HG02798 (cell line): ENCODE measurements around the gene CALD1.
A peak's percentile ranks its signal among the peaks of the same experiment; 100 is the strongest.
"Not testable (repeated sequence)": the region's sequence is repeated elsewhere in the genome, so short reads cannot be mapped to it uniquely, and the experiment has no call there.

Source experiments
- ATAC-seq: cut with Tn5 transposase; IDR thresholded peaks from one replicate; pipeline ENCODE4 v1.9.1; 2021; ENCODE audit warnings: mild to moderate bottlenecking; ENCODE audit not compliant: unreplicated experiment, poor library complexity

Gene CALD1

DNA sequence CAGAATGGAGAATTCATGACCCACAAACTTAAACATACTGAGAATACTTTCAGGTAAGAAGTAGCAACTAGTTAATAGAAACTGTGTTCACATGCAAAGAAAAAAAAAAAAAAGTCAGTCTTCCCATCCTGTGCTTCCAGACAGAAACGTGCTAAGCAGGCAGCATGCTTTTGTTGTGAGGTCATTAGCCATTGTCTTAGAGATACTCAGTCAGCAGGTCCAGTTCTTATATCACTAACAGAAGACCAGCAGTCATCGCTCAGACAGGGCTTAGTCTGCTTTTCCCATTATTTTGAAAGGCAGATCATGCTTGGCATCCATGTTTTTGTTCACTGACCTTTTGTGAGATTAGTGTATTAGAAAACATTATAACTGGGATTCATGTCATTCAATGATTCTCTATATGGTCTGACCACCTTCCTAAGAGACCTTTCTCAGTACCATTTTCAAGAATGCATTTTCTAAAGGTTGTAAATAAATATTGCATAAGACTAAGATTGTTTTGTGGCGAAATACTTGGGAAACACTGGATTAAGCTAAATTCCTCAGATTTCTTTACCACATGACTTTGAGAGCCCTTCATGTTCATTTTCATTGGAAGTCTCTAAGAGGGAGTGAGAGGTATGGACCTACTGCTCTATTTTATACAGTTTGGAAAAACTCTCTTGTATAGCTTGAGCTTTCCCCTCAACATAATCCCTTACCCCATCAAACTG lies 161.9 kb downstream of the CALD1 start:
- no peak for ATAC-seq

DNA sequence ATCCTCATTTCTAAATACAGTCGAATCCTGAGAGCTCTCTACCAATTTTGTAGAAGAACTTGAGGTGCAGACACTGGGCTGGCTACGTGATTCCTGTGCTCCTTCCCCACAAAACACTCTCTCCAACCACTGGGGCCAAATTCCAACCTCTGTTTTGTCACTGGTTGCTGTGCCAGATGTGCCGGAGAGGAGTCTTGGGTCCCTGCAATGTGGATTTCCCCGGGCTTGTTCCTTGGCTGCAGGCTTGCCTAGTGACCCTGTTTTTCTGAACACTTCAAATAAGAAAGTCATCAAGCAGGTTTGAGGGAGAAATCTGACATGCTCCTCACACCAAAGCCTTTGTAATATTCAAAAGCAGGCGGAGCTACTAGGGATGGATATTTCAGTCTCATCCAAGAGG lies 162.5 kb downstream of the CALD1 start:
- no peak for ATAC-seq

GRCh38 chr7:134942690-134943466 lies 163.4 kb downstream of the CALD1 start:
- no peak for ATAC-seq

DNA sequence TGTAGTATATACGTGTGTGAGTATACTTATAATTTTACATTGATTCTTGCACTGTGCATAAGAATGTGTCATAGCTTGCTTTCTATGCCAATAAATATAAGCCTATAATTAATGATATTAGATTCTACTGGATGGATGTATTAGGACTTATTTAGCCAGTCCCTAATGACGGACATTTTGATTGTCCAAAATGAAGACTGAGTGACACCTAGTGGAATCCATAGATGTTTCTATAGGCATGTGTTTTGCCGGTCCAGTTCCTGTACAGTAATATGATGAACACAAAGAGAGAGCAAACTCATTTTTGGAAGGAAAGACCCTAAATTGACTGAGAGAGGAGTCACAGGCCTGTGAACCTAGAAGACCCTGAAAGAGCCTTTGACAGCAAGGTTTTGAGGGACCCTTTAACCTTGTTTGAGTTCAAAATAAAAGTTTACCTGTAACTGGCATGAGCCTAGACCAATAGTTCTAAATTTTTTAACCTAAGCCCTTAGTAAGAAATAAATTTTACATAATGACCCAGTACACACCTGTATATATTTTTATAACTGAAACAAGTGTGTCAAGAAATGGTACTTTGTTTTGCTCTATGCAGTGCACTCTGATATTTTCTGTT lies 164.5 kb downstream of the CALD1 start:
- ATAC-seq: peak; percentile 81

- no peak for ATAC-seq
These were observed 166.3 kb downstream of the CALD1 start for GRCh38 chr7:134945691-134946090.

DNA sequence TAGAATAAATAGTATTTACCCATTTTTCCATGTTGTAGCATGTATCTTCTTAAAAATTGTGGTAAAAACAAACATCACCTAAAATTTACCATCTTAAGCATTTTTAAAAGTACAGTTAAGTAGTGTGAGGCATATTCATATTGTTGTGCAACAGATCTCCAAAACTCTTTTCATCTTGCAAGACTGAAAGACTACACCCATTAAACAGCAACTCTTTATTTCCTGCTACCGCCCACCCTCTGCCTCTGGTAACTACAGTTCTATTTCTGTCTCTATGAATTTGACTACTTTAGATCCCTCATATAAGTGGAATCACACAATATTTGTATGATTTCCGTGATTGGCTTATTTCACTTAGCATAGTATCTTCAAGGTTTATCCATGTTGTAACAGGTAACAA lies 166.8 kb downstream of the CALD1 start:
- no peak for ATAC-seq

DNA sequence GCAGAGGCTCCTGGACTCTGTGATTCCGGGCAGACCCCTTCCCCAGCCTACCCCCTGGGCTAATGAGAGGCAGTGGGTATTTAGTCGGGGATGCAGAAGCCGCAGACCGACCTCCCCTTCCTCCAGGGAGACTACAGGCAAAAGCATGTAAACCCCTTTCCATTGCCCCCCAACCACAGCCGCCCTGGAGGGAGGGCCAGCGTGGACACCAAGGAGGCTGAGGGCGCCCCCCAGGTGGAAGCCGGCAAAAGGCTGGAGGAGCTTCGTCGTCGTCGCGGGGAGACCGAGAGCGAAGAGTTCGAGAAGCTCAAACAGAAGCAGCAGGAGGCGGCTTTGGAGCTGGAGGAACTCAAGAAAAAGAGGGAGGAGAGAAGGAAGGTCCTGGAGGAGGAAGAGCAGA lies 167.9 kb downstream of the CALD1 start:
- ATAC-seq: no peak

DNA sequence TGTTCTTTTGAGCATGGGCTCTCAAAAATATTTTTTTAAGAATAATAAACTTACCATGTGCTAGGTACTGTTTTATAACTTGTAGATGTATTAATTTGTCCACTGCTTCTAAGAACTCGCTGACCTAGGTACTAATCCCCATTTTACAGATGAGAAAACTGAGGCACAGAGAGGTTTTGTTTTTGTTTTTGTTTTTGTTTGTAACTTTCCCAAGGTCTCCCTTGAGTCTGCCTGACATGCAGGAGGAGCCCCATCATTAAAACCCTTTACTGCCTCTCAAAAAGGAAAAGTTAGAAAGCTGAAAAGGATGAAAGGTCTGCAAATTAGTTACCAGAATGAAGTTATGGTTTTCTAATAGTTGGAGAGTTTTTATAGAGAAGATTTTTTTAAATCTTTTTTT lies 168.4 kb downstream of the CALD1 start:
- ATAC-seq: no peak

- no peak for ATAC-seq
These were observed 168.8 kb downstream of the CALD1 start for GRCh38 chr7:134948246-134948645.

- ATAC-seq: no peak
These were observed 169.3 kb downstream of the CALD1 start for GRCh38 chr7:134948736-134949135.

DNA sequence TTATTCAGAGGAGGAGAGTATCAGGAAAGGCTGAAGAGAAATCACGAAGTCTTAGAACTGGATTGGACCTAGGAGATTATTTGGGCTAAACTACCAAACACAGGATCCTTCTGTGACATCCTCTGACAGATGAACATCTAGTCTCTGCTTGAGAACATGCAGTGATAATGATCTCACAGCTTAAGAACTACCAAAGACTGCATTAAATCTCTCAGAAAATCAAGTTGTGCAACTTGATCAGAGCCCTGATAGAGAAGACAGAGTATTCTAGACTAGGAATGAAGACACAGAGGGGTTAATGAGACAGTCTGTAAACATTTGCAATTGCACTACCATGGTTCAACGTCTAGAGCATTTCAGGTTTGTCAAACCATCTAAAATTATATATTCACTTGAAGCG lies 169.7 kb downstream of the CALD1 start:
- no peak for ATAC-seq

DNA sequence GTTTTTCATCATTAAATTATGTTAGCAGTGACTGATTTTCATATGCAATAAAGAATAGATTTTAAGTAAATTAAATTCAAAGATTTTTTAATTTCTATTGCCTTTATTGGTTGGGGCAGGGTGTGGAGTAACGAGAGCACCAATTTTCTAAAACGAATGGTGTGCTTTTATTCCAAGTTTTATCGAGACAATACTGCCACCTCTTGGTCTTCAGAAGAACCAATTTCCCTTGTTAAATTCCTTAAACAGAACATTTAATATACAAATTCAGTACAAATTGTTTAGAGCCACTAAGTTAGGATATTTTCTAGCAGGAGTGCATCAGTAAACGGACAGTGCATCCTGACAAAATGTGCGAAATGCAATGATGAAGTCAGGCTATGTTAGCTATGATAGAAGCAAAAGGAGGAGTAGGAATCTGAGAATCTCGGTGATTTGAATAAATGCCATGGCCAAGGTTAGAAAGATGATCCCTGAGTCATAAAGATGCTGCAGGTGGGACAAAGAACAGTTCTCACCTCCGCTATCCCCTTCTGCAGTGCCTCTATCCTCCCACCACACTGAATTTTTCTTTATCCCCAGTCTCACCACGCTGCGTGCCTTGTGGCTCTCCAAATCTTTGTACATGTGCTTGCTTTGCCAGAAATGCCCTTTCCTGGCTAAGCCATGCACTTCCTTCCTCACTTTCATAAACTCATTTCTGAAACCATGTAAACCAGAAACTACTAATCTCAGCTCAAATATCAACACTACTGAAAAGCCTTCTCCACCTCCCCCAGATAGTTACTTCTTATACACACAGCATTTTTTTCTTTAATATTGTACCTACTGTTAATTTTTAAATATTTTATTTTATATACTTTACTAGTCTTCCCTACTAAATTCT lies 175.0 kb downstream of the CALD1 start:
- ATAC-seq: no peak

DNA sequence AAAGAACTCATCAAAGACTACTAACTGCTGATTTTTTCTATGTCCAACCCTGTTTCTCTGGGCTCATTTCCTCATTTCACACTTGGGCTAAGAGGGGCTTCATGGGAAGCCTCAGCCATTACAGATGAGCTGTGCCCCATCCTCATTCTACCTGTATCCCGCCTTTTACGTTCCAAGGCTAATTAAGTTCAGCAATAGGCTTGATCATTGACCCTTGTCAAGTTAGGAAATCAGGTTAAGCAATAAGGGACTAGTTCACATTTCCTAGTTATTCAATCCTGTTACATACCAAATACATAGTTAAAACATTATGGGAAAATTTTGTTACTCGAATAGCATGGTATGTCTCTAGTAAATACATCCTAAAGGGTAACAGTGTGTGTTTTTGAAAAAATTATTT lies 177.6 kb downstream of the CALD1 start:
- ATAC-seq: no peak

DNA sequence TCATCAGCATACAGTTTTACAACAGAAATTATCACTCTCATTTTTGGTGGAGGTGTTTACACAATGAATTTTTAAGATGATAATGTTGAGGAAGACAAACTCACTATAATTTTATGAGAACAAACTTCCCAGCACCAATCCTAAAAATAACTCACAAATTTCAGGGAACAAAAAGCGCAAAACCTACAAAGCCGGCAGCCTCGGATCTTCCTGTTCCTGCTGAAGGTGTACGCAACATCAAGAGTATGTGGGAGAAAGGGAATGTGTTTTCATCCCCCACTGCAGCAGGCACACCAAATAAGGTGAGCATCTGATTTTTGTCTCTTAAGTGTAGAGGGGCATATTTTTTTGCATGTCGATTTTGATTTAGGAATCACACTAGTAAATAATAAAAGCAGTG lies 180.4 kb downstream of the CALD1 start:
- ATAC-seq: no peak

DNA sequence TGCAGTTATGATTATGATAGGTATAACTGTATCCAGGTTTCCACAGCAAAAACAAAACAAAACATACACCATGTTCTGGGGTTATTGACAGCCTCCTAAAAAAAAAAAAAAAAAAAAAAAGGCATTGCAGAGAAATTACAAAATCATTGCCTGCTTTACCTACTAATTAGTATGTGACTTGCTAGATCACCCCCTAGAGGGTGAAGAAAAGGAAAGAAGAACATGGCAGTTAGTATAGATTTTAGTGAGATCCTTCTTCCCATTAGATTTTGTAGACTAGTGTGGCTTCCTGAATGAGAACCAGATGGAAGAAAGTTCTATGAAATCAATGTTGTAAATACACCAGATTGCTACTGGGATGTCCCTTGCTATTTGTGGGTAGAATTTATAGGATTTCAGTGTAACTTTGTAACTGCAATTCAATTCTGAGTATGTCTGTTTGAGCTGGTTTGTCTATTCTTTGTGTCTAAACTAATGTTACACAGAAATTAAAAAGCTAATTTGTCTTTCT lies 182.9 kb downstream of the CALD1 start:
- no peak for ATAC-seq

DNA sequence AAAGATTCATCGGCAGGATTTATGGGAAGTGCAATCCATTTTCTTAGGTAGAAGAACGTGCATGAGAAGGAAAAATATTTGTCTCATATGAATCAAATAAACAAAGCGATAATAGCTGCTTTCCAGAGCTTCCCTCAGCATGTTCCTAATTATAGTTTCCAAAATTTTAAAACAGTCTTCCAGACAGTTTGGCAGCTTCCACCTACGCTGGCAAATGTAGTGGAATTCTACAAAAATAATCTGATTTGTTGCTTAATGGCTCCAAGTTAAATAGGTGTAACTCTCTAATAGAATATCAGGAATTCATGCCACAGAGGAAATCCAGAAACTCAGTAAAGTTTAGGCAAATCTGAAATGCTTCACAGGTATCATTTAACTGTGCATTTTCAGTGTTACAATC lies 183.6 kb downstream of the CALD1 start:
- ATAC-seq: no peak

GRCh38 chr7:134966691-134967090 lies 187.3 kb downstream of the CALD1 start:
- ATAC-seq: no peak

DNA sequence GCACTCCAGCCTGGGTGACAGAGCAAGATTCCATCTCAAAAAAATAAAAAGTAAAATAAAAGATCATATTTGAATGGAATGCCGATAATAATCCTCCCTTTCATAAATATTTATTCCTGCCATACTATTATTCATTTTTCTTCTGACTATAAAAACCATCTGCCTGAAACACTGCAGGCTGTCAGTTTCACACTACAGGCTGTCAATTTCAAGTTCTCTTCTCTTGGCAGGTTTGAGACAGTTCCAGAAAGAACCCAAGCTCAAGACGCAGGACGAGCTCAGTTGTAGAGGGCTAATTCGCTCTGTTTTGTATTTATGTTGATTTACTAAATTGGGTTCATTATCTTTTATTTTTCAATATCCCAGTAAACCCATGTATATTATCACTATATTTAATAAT lies 188.7 kb downstream of the CALD1 start:
- no peak for ATAC-seq

GRCh38 chr7:134981645-134982044 lies 202.2 kb downstream of the CALD1 start:
- ATAC-seq: not testable (repeated sequence)

DNA sequence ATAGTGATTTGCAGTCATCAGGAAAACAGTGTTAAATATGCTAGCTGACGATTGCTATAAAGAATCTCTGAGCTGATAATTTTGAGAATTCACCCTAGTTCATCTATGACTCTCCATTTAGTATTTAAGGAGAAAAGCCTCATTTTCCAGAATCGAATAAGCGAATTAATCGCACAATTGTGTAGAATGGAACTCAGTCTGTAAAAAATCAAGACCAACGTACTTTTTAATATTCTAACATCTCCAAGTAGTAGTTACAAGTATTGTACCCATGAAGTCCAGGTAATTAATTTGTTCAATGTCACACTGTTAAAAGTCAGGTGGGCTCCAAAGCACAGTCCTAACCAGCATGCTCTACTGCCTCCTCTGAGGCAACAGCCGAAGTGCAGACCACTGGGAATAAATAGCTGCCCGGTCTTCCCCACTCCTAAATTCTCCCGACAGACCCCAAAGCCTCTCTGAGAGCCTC lies 206.5 kb downstream of the CALD1 start:
- ATAC-seq: peak; percentile 37
